ENCODE measurements around the gene FFAR1. TPM values are rescaled to one million over a fixed set of nuclear protein-coding genes. Genes with fewer than 3 reads are reported as not detected.

FFAR1 gene
- total RNA-seq, 4 donors from 2014 or later = not detected

DNA sequence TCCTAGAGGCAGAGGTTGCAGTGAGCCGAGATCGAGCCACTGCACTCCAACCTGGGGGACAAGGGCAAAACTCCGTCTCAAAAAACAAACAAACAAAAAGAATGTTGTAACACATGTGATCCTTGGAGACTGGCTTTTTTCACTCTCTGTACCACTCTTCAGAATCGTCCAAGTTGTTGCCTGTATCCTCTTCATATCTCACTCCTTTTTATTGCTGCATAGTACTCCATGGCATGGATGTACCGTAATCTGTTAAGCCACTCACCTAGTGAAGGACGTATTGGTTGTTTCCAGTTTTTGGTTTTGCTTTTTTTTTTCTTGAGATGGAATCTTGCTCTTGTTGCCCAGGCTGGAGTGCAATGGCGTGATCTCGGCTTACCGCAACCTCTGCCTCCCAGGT, 25.7 kb upstream of the FFAR1 start:
- intact Hi-C loops (cut with DNase I; ENCODE audit: low total_unique reads) = no loop called here
- DNase-seq (ENCODE audit: low spot score in 2 of 2) = no peak
- no peak for TF ChIP-seq POLR2A (IDR thresholded peaks at IDR 0.05)
- TF ChIP-seq, protein P1, sequence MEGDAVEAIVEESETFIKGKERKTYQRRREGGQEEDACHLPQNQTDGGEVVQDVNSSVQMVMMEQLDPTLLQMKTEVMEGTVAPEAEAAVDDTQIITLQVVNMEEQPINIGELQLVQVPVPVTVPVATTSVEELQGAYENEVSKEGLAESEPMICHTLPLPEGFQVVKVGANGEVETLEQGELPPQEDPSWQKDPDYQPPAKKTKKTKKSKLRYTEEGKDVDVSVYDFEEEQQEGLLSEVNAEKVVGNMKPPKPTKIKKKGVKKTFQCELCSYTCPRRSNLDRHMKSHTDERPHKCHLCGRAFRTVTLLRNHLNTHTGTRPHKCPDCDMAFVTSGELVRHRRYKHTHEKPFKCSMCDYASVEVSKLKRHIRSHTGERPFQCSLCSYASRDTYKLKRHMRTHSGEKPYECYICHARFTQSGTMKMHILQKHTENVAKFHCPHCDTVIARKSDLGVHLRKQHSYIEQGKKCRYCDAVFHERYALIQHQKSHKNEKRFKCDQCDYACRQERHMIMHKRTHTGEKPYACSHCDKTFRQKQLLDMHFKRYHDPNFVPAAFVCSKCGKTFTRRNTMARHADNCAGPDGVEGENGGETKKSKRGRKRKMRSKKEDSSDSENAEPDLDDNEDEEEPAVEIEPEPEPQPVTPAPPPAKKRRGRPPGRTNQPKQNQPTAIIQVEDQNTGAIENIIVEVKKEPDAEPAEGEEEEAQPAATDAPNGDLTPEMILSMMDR (IDR thresholded peaks at IDR 0.05) = no peak
- 92 to 94% methylated on average over 9 of the region's 9 CpGs for WGBS, 2 donors
- no peak overlapping the region for H3K4me3 ChIP-seq (ENCODE audit: low read depth, poor library complexity, severe bottlenecking)

DNA sequence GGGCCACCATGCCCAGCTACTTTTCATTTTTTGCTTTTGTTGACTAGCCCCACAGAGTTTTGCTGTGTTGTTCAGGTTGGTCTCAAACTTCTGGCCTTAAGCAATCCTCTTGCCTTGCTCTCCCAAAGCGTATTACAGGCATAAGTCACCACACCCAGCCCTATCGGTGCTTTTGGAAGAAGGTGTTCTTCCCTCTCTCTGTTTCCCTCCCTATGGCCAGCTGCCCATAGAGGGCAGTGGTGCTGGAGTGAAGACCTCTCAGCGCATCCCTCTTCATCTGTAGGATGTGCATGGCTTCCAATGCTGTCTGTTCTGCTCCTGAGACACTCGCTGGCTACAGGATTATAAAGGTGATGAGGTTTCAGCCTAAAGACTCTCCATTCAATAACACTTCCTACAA, 20.1 kb upstream of the FFAR1 start:
- WGBS, 2 donors = 65 to 66% methylated on average over 4 of the region's 4 CpGs
- intact Hi-C loops (cut with DNase I; ENCODE audit: low total_unique reads) = no loop called here
- TF ChIP-seq, protein P1 (IDR thresholded peaks at IDR 0.05) = no peak
- TF ChIP-seq POLR2A (IDR thresholded peaks at IDR 0.05) = no peak
- H3K4me3 ChIP-seq (ENCODE audit: low read depth, poor library complexity, severe bottlenecking) = no peak overlapping the region
- no peak for DNase-seq (ENCODE audit: low spot score in 2 of 2)

DNA sequence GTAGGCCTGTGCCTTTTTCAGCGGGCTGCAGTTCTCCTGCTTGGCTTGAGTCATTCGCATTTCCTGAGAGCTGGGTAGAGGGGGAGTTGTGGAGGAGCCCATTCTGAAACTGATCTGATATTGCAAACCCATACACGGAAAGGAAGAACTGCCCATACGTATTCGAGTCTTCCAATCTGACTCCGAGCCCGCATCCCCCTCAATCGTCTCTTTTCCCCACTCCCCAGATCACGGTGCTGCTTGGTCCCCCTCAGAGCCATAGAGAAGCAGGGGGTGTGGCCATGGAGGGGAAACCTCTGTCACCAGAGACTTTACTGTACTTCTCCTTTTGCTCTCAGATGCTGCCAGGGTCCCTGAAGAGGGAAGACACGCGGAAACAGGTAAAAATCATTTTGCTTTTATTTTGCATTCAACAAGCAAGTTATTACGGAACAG, 18.8 kb upstream of the FFAR1 start, which contains the start of gene CD22:
CD22 (plus strand) TSS at position 337 of the 435 bp plus-strand sequence. CDS start 2,854 bp downstream, outside the sequence.
- WGBS, 2 donors = 81 to 87% methylated on average over 12 of the region's 12 CpGs
- DNase-seq (ENCODE audit: low spot score in 2 of 2) = no peak
- H3K4me3 ChIP-seq (ENCODE audit: low read depth, poor library complexity, severe bottlenecking) = no peak within 1 kb of the TSS
- intact Hi-C loops (cut with DNase I; ENCODE audit: low total_unique reads) = no loop called here
- TF ChIP-seq POLR2A (IDR thresholded peaks at IDR 0.05) = no peak
- TF ChIP-seq, protein P1 (IDR thresholded peaks at IDR 0.05) = no peak

DNA sequence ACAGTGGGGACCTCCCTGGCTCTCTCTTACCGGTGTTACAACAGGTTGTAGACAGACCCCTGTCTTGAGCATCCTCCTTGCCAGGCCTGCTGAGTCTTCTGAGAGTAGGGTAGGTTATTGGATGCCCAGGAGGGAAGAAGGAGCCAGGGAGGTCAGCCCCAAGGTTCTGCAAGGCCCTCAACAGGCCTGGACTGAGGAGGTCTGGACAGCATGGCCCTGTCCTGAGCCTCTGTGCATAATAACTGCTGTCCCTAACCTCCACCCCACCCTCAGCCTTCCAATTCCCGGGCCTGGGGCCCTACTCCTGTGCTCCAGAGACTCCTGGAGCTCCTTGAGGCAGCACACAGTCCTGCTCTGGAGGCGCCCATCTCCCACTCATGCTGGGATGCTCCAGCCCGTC, 18.4 kb upstream of the FFAR1 start:
- 82 to 96% methylated on average over 4 of the region's 4 CpGs for WGBS, 2 donors
- no peak for DNase-seq (ENCODE audit: low spot score in 2 of 2)
- no peak overlapping the region for H3K4me3 ChIP-seq (ENCODE audit: low read depth, poor library complexity, severe bottlenecking)
- no peak for TF ChIP-seq POLR2A (IDR thresholded peaks at IDR 0.05)
- intact Hi-C loops (cut with DNase I; ENCODE audit: low total_unique reads) = no loop called here

DNA sequence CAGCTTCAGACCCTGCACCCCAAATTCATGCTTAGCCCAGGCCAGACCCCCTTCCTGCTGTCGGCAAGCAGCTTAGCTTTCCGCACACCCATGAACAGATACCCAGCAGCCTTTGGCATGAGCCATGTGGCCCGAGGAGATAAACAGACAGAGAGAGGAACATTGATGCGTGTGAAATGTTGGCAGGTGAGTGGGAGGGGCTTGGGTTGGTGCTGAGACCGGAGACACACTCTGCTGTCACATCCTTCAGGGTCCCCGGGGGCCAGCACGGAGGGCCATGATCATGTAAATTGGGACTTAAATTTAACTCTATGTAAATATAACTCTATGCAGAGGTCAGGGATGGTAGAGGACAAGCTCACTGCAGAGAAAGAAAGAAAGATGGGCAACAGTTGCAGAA, 17.2 kb upstream of the FFAR1 start:
- H3K4me3 ChIP-seq (ENCODE audit: low read depth, poor library complexity, severe bottlenecking) = no peak overlapping the region
- intact Hi-C loops (cut with DNase I; ENCODE audit: low total_unique reads) = no loop called here
- 61 to 64% methylated on average over 7 of the region's 7 CpGs for WGBS, 2 donors
- TF ChIP-seq, protein P1 (IDR thresholded peaks at IDR 0.05) = no peak
- TF ChIP-seq POLR2A (IDR thresholded peaks at IDR 0.05) = no peak
- DNase-seq (ENCODE audit: low spot score in 2 of 2) = no peak

DNA sequence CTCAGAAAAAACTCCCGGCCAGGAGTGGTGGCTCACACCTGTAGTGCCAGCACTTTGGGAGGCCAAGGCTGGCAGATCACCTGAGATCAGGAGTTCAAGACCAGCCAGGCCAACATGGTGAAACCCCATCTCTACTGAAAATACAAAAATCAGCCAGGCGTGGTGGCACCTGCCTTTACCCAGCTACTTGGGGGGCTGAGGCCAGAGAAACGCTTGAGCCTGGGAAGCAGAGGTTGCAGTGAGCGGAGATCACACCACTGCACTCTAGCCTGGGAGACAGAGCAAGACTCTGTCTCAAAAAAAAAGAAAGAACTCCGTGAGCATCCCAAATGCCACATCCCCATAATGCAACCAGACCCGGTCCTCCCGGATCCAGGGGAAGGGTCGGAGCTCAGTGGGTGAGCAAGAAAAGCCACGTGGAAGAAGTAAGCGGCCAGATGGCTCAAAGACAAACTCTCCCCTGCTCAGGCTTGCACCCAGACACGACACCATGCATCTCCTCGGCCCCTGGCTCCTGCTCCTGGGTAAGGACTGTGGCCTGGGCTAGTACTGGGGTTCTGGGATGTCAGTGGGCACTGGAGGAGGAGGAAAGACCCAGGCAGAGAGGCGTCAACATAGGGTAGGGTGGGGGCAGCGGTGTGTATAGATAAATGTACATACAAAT, 16.0 kb upstream of the FFAR1 start:
- H3K4me3 ChIP-seq (ENCODE audit: low read depth, poor library complexity, severe bottlenecking) = no peak overlapping the region
- TF ChIP-seq POLR2A (IDR thresholded peaks at IDR 0.05) = no peak
- TF ChIP-seq, protein P1 (IDR thresholded peaks at IDR 0.05) = no peak
- no peak for DNase-seq (ENCODE audit: low spot score in 2 of 2)
- intact Hi-C loops (cut with DNase I; ENCODE audit: low total_unique reads) = no loop called here
- WGBS, 2 donors = 77 to 79% methylated on average over 14 of the region's 14 CpGs

All from lower leg skin (tissue), 4 donors.